ENCODE measurements around the gene TATDN2. TPM values are rescaled to one million over a fixed set of nuclear protein-coding genes. Genes with fewer than 3 reads are reported as not detected.

TATDN2 gene
- polyA plus RNA-seq, 1 of the 3 experiments (the other 2 are of a cell fraction): 14.7 TPM

DNA sequence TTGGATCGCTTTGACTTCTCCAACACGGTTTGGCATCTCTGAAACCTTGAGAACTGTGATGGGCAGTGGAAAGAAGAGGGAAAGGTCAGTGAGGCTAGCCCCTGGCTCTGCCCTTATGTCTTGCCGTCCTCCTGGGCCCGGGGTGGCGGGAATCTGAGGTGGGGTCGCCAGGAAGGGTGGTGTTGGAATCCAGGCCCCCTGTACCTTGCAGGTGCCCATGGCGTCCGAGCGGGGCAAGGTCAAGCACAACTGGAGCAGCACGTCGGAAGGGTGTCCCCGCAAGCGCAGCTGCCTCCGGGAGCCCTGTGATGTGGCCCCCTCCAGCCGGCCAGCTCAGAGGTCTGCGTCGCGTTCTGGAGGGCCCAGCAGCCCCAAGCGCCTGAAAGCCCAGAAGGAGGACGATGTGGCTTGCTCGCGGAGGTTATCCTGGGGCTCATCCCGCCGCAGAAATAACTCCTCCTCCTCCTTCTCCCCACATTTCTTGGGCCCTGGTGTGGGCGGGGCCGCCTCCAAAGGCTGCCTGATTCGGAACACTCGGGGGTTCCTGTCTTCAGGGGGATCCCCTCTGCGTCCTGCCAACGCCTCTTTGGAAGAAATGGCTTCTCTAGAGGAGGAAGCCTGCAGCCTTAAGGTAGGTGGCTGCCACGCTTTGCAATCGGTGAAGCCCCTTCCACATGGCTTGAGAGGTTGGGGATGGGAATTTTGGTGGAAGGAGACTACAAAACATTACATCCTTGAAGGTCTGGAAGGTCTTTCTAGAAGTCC is 907 bp downstream of the TATDN2 start:
- H3K4me2 ChIP-seq: peak overlapping the region; percentile 93
- peak overlapping the region; percentile 85 for H3K9ac ChIP-seq
- whole genome bisulfite sequencing (ENCODE audit: low lambda C conversion rate): 5% methylated on average over 22 of the region's 32 CpGs
- H3K27ac ChIP-seq (ENCODE audit: low read depth in 2 of 2, low read length in 1 of 2): peak overlapping the region; percentile 53 to 65
- no peak for TF ChIP-seq TCF12 (IDR thresholded peaks at IDR 0.05)
- TF ChIP-seq YY1 (IDR thresholded peaks at IDR 0.05; ENCODE audit: low read depth): no peak
- no peak for TF ChIP-seq POLR2AphosphoS5 (IDR thresholded peaks at IDR 0.05; ENCODE audit: low read depth, low read length)
- TF ChIP-seq, protein P1, sequence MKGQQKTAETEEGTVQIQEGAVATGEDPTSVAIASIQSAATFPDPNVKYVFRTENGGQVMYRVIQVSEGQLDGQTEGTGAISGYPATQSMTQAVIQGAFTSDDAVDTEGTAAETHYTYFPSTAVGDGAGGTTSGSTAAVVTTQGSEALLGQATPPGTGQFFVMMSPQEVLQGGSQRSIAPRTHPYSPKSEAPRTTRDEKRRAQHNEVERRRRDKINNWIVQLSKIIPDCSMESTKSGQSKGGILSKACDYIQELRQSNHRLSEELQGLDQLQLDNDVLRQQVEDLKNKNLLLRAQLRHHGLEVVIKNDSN (IDR thresholded peaks at IDR 0.05; ENCODE audit: borderline replicate concordance, low read depth): no peak
- peak; percentile 48 for DNase-seq
- H3K27me3 ChIP-seq (ENCODE audit: insufficient read depth): no peaks in the 10 kb centered on the region
- CTCF ChIA-PET: interaction anchor here (1.1 kb wide), 1 partner anchor 12 kb away, joined by 5 read pairs; no protein-coding TSS in a partner anchor
- H3K36me3 ChIP-seq (replicated peaks in 1 of 2; ENCODE audit: control insufficient read depth in 1 of 2, insufficient read depth in 2 of 2, low read length in 1 of 2): peaks cover 13 to 31% of the 10 kb centered on the region in 2 experiments
- H3K9me2 ChIP-seq: no peaks in the 10 kb centered on the region
- H3K9me3 ChIP-seq: peaks cover 12% of the 10 kb centered on the region; the same call in 1 of the 2 replicates
- peaks cover 57% of the 10 kb centered on the region for H3K79me2 ChIP-seq (ENCODE audit: insufficient read depth)
- H4K20me1 ChIP-seq (ENCODE audit: insufficient read depth): peaks cover 9% of the 10 kb centered on the region; the same call in 1 of the 2 replicates
- H3F3A ChIP-seq (replicated peaks; ENCODE audit: insufficient read depth): no peaks in the 10 kb centered on the region
- H3K4me3 ChIP-seq (ENCODE audit: low read depth in 2 of 2, low read length in 1 of 2): peak overlapping the region; percentile 76 to 96
- H2AFZ ChIP-seq (ENCODE audit: low read depth): peak overlapping the region; percentile 87
- POLR2A ChIA-PET: interaction anchor here (1.3 kb wide), 1 partner anchor 456 kb away, joined by 4 read pairs; the partner anchor contains the start of gene ARPC4
- peaks cover 9 to 11% of the 10 kb centered on the region in 2 experiments; a peak in 3 of 4 replicates for H3K4me1 ChIP-seq (ENCODE audit: control insufficient read depth in 1 of 2, insufficient read depth in 2 of 2, low read depth in 1 of 2, low read length in 1 of 2)

- CTCF ChIA-PET: interaction anchor here (1.1 kb wide), 1 partner anchor 12 kb away, joined by 5 read pairs; no protein-coding TSS in a partner anchor
- no peaks in the 10 kb centered on the region for H3K27me3 ChIP-seq (ENCODE audit: insufficient read depth)
- H3K9me3 ChIP-seq: peaks cover 8% of the 10 kb centered on the region; the same call in 1 of the 2 replicates
- H3K4me3 ChIP-seq (ENCODE audit: low read depth in 2 of 2, low read length in 1 of 2): peak overlapping the region; percentile 76 to 96
- peaks cover 9% of the 10 kb centered on the region; the same call in 1 of the 2 replicates for H4K20me1 ChIP-seq (ENCODE audit: insufficient read depth)
- H3K79me2 ChIP-seq (ENCODE audit: insufficient read depth): peaks cover 64% of the 10 kb centered on the region
- peak overlapping the region in 1 of 2 experiments; percentile 65; a peak in 1 of 4 replicates for H3K27ac ChIP-seq (ENCODE audit: low read depth in 2 of 2, low read length in 1 of 2)
- H3K9ac ChIP-seq: peak overlapping the region; percentile 85
- DNase-seq: no peak
- POLR2A ChIA-PET: no interaction called here
- H3K4me1 ChIP-seq (ENCODE audit: control insufficient read depth in 1 of 2, insufficient read depth in 2 of 2, low read depth in 1 of 2, low read length in 1 of 2): peaks cover 9 to 11% of the 10 kb centered on the region in 2 experiments; a peak in 3 of 4 replicates
- TF ChIP-seq REST (IDR thresholded peaks at IDR 0.05; ENCODE audit: low read depth, low read length) (no peak), TEAD4 (IDR thresholded peaks at IDR 0.05; ENCODE audit: borderline replicate concordance, insufficient read depth) (no peak)
- TF ChIP-seq, protein P2, sequence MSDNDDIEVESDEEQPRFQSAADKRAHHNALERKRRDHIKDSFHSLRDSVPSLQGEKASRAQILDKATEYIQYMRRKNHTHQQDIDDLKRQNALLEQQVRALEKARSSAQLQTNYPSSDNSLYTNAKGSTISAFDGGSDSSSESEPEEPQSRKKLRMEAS (IDR thresholded peaks at IDR 0.05; ENCODE audit: low read depth): 0 out of 2 replicates have a peak, but pooled peaks have one; percentile 12
- 29% methylated on average over 3 of the region's 3 CpGs for WGBS (ENCODE audit: low lambda C conversion rate)
- no peak overlapping the region for H2AFZ ChIP-seq (ENCODE audit: low read depth)
- peak overlapping the region; percentile 93 for H3K4me2 ChIP-seq
- peaks cover 16 to 25% of the 10 kb centered on the region in 2 experiments for H3K36me3 ChIP-seq (replicated peaks in 1 of 2; ENCODE audit: control insufficient read depth in 1 of 2, insufficient read depth in 2 of 2, low read length in 1 of 2)
- H3F3A ChIP-seq (replicated peaks; ENCODE audit: insufficient read depth): no peaks in the 10 kb centered on the region
- H3K9me2 ChIP-seq: no peaks in the 10 kb centered on the region
Observed at GRCh38 chr3:10249833-10250232, 1.6 kb downstream of the TATDN2 start.

Measured in SK-N-SH (cell line).